ENCODE measurements around the gene TM9SF2.

TM9SF2 gene

DNA sequence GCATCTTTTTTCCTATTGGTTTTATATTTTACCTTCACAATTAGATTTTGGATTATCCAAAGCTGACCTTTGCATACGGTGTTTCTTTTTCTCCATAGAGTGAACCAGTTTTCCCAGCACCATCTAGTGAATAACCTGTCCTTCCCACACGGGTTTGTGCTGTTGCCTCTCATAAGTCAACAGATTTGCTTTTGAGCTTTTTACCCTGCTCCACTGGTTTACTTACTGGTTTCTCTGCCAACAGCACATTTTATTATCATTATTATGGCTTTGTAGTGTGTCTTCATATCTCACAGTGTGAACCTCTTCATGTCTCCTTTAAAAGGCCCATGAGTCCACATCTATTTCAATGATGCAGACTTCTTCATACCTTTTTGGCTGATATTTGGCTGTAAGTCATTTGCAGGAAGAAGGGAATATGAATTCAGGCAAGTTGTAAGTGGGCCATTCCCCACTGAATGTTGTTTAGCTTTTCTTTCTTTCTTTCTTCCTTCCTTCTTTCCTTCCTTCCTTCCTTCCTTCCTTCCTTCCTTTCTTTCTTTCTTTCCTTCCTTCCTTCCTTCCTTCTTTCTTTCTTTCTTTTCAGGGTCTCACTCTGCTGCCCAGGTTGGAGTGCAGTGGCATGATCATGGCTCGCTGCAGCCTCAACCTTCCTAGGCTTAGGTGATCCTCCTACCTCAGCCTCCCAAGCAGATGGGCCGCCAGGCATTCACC is 86.8 kb downstream of the TM9SF2 start:
- no peak overlapping the region for H3K9ac ChIP-seq (ENCODE audit: low read depth in 1 of 2, low read length in 2 of 2)
- no peak overlapping the region for H3K27ac ChIP-seq (ENCODE audit: low read depth, low read length)
- no peaks in the 10 kb centered on the region for H3K27me3 ChIP-seq (ENCODE audit: control insufficient read depth in 1 of 2, insufficient read depth in 2 of 2, low read length in 2 of 2)
- H3K4me3 ChIP-seq (ENCODE audit: low read depth in 1 of 2, low read length in 2 of 2) = no peak overlapping the region
- no peaks in the 10 kb centered on the region for H3K4me1 ChIP-seq (ENCODE audit: control insufficient read depth in 1 of 2, insufficient read depth in 2 of 2, low read length in 2 of 2)
- no peaks in the 10 kb centered on the region for H3K9me3 ChIP-seq (ENCODE audit: control insufficient read depth in 1 of 2, low read length in 2 of 2)
- H3K36me3 ChIP-seq (ENCODE audit: control insufficient read depth in 1 of 2, insufficient read depth in 2 of 2, low read length in 2 of 2) = no peaks in the 10 kb centered on the region

DNA sequence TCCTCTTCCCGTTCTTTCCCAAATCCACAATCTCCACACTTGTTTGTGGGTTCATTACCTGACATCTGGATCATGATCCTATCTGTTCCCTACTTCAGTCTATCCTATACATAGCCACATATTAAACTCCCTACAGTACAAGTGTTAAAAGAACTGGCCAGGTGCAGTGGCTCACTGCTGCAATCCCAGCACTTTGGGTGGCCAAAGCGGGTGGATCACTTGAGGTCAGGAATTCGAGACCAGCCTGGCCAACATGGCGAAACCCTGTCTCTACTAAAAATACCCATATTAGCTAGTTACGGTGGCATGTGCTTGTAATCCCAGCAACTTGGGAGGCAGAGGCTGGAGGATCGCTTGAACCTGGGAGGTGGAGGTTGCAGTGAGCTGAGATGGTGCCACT is 88.3 kb downstream of the TM9SF2 start:
- no peaks in the 10 kb centered on the region for H3K27me3 ChIP-seq (ENCODE audit: control insufficient read depth in 1 of 2, insufficient read depth in 2 of 2, low read length in 2 of 2)
- H3K36me3 ChIP-seq (ENCODE audit: control insufficient read depth in 1 of 2, insufficient read depth in 2 of 2, low read length in 2 of 2) = no peaks in the 10 kb centered on the region
- no peak overlapping the region for H3K9ac ChIP-seq (ENCODE audit: low read depth in 1 of 2, low read length in 2 of 2)
- no peaks in the 10 kb centered on the region for H3K4me1 ChIP-seq (ENCODE audit: control insufficient read depth in 1 of 2, insufficient read depth in 2 of 2, low read length in 2 of 2)
- no peak overlapping the region for H3K27ac ChIP-seq (ENCODE audit: low read depth, low read length)
- no peaks in the 10 kb centered on the region for H3K9me3 ChIP-seq (ENCODE audit: control insufficient read depth in 1 of 2, low read length in 2 of 2)
- H3K4me3 ChIP-seq (ENCODE audit: low read depth in 1 of 2, low read length in 2 of 2) = no peak overlapping the region

GRCh38 chr13:99590519-99591011 is 89.3 kb downstream of the TM9SF2 start:
- Histone ChIP-seq H3K9me3 (ENCODE audit: control insufficient read depth in 1 of 2, low read length in 2 of 2) (no peaks in the 10 kb centered on the region), H3K27ac (ENCODE audit: low read depth, low read length) (no peak overlapping the region), H3K27me3 (ENCODE audit: control insufficient read depth in 1 of 2, insufficient read depth in 2 of 2, low read length in 2 of 2) (no peaks in the 10 kb centered on the region), H3K4me1 (ENCODE audit: control insufficient read depth in 1 of 2, insufficient read depth in 2 of 2, low read length in 2 of 2) (no peaks in the 10 kb centered on the region), H3K9ac (ENCODE audit: low read depth in 1 of 2, low read length in 2 of 2) (no peak overlapping the region), H3K4me3 (ENCODE audit: low read depth in 1 of 2, low read length in 2 of 2) (no peak overlapping the region), H3K36me3 (ENCODE audit: control insufficient read depth in 1 of 2, insufficient read depth in 2 of 2, low read length in 2 of 2) (no peaks in the 10 kb centered on the region)

DNA sequence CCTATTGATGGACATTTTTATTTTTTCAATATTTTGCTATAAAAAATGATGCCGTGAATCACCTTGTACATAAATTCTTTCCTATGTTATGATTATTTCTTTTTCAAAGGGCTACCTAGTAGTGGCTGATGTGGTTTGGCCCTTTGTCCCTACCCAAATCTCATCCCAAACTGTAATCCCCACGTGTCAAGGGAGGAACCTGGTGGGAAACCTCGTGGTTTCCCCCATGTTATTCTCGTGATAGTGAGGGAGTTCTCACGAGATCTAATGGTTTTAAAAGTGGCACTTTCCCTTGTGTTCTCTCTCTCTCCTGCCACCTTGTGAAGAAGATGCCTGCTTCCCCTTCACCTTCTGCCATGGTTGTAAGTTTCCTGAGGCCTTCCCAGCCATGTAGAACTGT is 94.9 kb downstream of the TM9SF2 start:
- no peaks in the 10 kb centered on the region for H3K36me3 ChIP-seq (ENCODE audit: control insufficient read depth in 1 of 2, insufficient read depth in 2 of 2, low read length in 2 of 2)
- no peaks in the 10 kb centered on the region for H3K27me3 ChIP-seq (ENCODE audit: control insufficient read depth in 1 of 2, insufficient read depth in 2 of 2, low read length in 2 of 2)
- no peak overlapping the region for H3K9ac ChIP-seq (ENCODE audit: low read depth in 1 of 2, low read length in 2 of 2)
- no peaks in the 10 kb centered on the region for H3K9me3 ChIP-seq (ENCODE audit: control insufficient read depth in 1 of 2, low read length in 2 of 2)
- no peak overlapping the region for H3K4me3 ChIP-seq (ENCODE audit: low read depth in 1 of 2, low read length in 2 of 2)
- no peak overlapping the region for H3K27ac ChIP-seq (ENCODE audit: low read depth, low read length)
- no peaks in the 10 kb centered on the region for H3K4me1 ChIP-seq (ENCODE audit: control insufficient read depth in 1 of 2, insufficient read depth in 2 of 2, low read length in 2 of 2)

- Histone ChIP-seq H3K36me3 (ENCODE audit: control insufficient read depth in 1 of 2, insufficient read depth in 2 of 2, low read length in 2 of 2) (no peaks in the 10 kb centered on the region), H3K4me1 (ENCODE audit: control insufficient read depth in 1 of 2, insufficient read depth in 2 of 2, low read length in 2 of 2) (peaks cover 1 to 3% of the 10 kb centered on the region in 2 donors), H3K4me3 (ENCODE audit: low read depth in 1 of 2, low read length in 2 of 2) (no peak overlapping the region), H3K9ac (ENCODE audit: low read depth in 1 of 2, low read length in 2 of 2) (no peak overlapping the region), H3K27ac (ENCODE audit: low read depth, low read length) (no peak overlapping the region), H3K27me3 (ENCODE audit: control insufficient read depth in 1 of 2, insufficient read depth in 2 of 2, low read length in 2 of 2) (no peaks in the 10 kb centered on the region), H3K9me3 (ENCODE audit: control insufficient read depth in 1 of 2, low read length in 2 of 2) (no peaks in the 10 kb centered on the region)
Observed at GRCh38 chr13:99600318-99600717, 99.0 kb downstream of the TM9SF2 start.

DNA sequence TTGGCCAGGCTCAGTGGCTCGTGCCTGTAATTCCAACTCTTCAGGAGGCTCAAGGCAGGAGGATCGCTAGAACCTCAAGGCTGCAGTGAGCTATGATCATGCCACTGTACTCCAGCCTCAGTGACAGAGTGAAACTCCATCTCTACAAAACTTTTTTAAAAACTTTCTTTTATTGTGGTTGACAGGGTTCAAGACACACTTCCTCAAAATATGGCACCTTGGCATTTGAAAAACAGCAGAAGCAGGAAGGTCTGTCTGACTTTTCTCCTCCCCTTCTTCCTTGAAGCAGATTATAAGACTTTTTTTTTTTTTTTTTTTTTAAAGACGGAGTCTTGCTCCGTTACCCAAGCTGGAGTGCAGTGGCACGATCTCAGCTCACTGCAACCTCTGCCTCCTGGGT is 100.3 kb downstream of the TM9SF2 start:
- no peak overlapping the region for H3K27ac ChIP-seq (ENCODE audit: low read depth, low read length)
- no peaks in the 10 kb centered on the region for H3K27me3 ChIP-seq (ENCODE audit: control insufficient read depth in 1 of 2, insufficient read depth in 2 of 2, low read length in 2 of 2)
- H3K9ac ChIP-seq (ENCODE audit: low read depth in 1 of 2, low read length in 2 of 2) = no peak overlapping the region
- no peaks in the 10 kb centered on the region for H3K36me3 ChIP-seq (ENCODE audit: control insufficient read depth in 1 of 2, insufficient read depth in 2 of 2, low read length in 2 of 2)
- H3K4me3 ChIP-seq (ENCODE audit: low read depth in 1 of 2, low read length in 2 of 2) = no peak overlapping the region
- H3K4me1 ChIP-seq (ENCODE audit: control insufficient read depth in 1 of 2, insufficient read depth in 2 of 2, low read length in 2 of 2) = peaks cover 5 to 10% of the 10 kb centered on the region in 2 donors
- no peaks in the 10 kb centered on the region for H3K9me3 ChIP-seq (ENCODE audit: control insufficient read depth in 1 of 2, low read length in 2 of 2)

DNA sequence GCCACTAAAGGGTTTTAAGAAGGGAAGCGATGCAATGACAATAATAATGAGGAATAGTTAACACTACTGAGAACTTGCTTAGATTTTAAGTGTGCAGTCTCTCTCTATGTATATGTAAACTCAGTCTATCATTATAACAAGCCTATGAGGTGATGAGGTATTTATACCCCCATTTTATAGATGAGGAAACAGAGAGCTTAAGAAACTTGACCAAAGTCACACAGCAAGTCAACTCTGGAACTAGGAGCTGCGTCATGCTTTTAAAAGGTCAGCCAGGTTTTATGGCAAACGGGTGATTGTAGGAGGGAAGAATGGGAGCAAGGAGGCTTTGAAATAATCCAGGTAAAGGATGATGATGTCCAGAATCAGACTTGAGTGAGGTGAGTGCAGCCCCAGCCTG is 103.4 kb downstream of the TM9SF2 start:
- H3K4me3 ChIP-seq (ENCODE audit: low read depth in 1 of 2, low read length in 2 of 2) = no peak overlapping the region
- no peaks in the 10 kb centered on the region for H3K27me3 ChIP-seq (ENCODE audit: control insufficient read depth in 1 of 2, insufficient read depth in 2 of 2, low read length in 2 of 2)
- H3K27ac ChIP-seq (ENCODE audit: low read depth, low read length) = no peak overlapping the region
- no peak overlapping the region for H3K9ac ChIP-seq (ENCODE audit: low read depth in 1 of 2, low read length in 2 of 2)
- H3K36me3 ChIP-seq (ENCODE audit: control insufficient read depth in 1 of 2, insufficient read depth in 2 of 2, low read length in 2 of 2) = no peaks in the 10 kb centered on the region
- H3K9me3 ChIP-seq (ENCODE audit: control insufficient read depth in 1 of 2, low read length in 2 of 2) = no peaks in the 10 kb centered on the region
- peaks cover 8 to 10% of the 10 kb centered on the region in 2 donors for H3K4me1 ChIP-seq (ENCODE audit: control insufficient read depth in 1 of 2, insufficient read depth in 2 of 2, low read length in 2 of 2)

DNA sequence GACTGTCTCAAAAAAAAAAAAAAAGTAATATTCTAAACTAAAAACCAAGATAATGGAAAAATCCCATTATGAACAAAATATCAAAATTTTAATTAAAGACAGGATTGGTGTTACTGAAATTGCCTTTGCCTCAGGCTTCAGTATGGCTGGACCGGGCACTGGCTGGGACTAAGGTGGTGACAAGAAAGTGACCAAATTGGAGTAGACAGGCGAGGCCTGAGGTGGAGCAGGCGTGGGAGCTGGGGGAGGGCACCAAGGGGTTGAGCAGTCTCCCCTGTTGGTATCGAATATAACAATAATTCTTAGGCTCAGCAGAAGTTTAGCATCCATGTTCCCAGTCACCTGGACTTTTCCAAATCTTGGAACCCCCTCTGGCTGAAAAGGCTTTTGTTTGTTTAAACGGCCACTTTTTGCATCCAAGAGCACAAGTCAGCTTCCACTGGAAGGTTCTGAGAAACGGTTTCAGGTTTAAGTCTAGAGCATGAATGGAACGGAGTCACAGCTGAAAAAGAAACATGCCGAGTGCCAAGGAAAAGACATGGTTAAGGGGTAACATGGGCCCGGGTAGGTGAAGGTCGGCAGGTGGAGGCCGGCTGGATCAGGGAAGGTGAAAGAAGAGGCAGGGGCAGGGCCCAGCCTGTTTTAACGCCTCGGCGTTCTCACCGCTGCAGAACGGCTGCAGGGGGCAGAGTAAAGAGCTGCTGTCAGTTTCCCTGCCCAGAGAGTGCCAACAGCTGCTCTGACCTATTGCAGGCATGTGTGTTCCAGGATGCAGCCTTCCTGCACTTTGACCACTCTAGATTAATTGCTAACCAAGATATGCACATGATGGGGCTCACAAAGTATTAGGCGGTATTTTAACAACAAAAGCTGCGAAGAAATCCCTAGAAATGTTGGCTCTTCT is 104.4 kb downstream of the TM9SF2 start:
- Histone ChIP-seq H3K9ac (ENCODE audit: low read depth in 1 of 2, low read length in 2 of 2) (peak overlapping the region; percentile 8 to 60), H3K4me3 (ENCODE audit: low read depth in 1 of 2, low read length in 2 of 2) (peak overlapping the region; percentile 66 to 84), H3K4me1 (ENCODE audit: control insufficient read depth in 1 of 2, insufficient read depth in 2 of 2, low read length in 2 of 2) (peaks cover 8 to 10% of the 10 kb centered on the region in 2 donors), H3K27me3 (ENCODE audit: control insufficient read depth in 1 of 2, insufficient read depth in 2 of 2, low read length in 2 of 2) (no peaks in the 10 kb centered on the region), H3K9me3 (ENCODE audit: control insufficient read depth in 1 of 2, low read length in 2 of 2) (no peaks in the 10 kb centered on the region), H3K27ac (ENCODE audit: low read depth, low read length) (peak overlapping the region; percentile 87), H3K36me3 (ENCODE audit: control insufficient read depth in 1 of 2, insufficient read depth in 2 of 2, low read length in 2 of 2) (no peaks in the 10 kb centered on the region)

DNA sequence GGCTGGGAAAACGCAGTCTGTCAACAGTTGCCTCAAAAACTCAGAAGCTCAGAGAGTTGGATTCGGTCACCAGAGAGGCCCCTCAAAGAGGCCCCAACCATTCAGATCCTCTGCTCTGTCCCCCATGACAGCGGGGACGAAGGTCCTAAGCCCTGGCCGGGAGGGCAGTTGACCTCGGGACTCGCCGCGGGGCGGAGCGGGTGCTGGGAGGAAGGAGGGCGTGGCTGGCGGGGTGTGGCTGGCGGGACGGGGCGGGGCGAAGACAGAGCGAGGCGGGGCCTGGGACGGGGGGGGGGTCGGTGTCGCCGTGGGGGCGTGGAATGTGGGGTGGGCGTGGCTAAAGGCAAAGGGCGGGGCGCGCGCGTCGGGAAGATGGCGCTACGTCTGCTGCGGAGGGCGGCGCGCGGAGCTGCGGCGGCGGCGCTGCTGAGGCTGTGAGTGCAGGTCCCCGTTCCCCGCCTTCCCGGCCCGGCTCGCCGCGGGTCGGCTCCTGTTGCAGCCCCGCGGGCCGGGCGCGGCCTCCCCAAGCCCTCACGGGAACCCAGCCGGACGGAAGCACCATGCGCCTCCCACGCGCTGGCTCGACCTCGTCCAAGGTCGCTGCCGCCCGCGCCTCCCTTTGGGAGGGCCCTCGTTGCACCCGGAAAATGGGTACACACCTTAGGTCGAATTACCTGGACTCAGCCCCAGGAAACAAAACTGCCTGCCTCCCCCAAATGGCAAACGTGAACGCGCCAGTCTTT is 105.2 kb downstream of the TM9SF2 start, which contains the start of gene CLYBL:
Gene CLYBL, plus strand, starts transcription at position 367 of the 743 bp plus-strand sequence.
- H3K9ac ChIP-seq (ENCODE audit: low read depth in 1 of 2, low read length in 2 of 2) = peak within 1 kb of the TSS; percentile 79 to 88
- H3K27ac ChIP-seq (ENCODE audit: low read depth, low read length) = peak within 1 kb of the TSS; percentile 87
- no peaks in the 10 kb centered on the region for H3K9me3 ChIP-seq (ENCODE audit: control insufficient read depth in 1 of 2, low read length in 2 of 2)
- no peaks in the 10 kb centered on the region for H3K27me3 ChIP-seq (ENCODE audit: control insufficient read depth in 1 of 2, insufficient read depth in 2 of 2, low read length in 2 of 2)
- no peaks in the 10 kb centered on the region for H3K36me3 ChIP-seq (ENCODE audit: control insufficient read depth in 1 of 2, insufficient read depth in 2 of 2, low read length in 2 of 2)
- H3K4me3 ChIP-seq (ENCODE audit: low read depth in 1 of 2, low read length in 2 of 2) = peak within 1 kb of the TSS; percentile 84 to 91
- peaks cover 8 to 10% of the 10 kb centered on the region in 2 donors for H3K4me1 ChIP-seq (ENCODE audit: control insufficient read depth in 1 of 2, insufficient read depth in 2 of 2, low read length in 2 of 2)
